Measurements from ENCODE around the gene COL13A1. TPM values are rescaled to one million over a fixed set of nuclear protein-coding genes. Genes with fewer than 3 reads are reported as not detected.

The COL13A1 gene
- total RNA-seq, 1 donor from 2014 or later, result 0.86 TPM

DNA sequence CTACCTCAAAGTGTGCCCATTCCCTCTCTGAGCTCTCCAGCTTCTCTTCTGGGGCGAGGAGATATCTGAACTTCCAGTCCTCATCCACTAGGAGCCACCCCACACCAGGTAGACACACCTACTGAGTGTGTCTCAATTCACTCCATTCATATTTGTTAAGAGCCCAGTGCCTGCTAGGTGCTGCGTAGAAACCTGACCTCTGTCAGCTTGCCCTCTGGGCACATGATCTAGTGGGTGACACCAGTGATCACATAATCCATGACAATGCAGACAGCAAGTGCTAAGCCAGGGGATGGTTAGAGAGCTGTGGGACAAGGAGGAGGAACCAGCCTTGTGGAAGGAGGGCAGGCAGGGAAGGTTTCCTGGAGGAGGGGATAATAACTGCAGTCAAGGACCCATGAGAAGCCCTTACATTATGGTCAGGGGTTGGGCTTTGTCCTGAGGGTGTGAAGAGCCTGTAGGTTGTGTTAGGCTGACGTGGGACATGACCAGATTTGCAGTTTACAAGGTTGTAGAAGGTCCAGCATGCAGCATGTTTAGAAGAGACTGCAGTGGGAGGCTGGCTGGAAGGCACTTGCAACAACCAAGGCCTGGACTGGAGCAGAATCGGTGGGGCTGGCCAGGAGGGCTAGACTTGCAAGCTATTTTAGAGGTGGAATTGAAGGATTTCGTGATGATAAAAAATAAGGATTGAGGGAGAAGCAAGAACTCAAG is 81.8 kb downstream of the COL13A1 start:
- Histone ChIP-seq H3K4me3 (ENCODE audit: insufficient read depth, low read depth, low read length) (no peak overlapping the region), H2AFZ (ENCODE audit: low read depth, low read length) (no peak overlapping the region), H3K4me1 (ENCODE audit: insufficient read depth, low read length) (peaks cover 4% of the 10 kb centered on the region), H4K20me1 (ENCODE audit: insufficient read depth, low read length) (no peaks in the 10 kb centered on the region), H3K79me2 (ENCODE audit: insufficient read depth, low read length) (no peaks in the 10 kb centered on the region), H3K9me3 (ENCODE audit: insufficient read depth, low read depth, low read length) (no peaks in the 10 kb centered on the region), H3K36me3 (ENCODE audit: insufficient read depth, low read length) (no peaks in the 10 kb centered on the region), H3K27me3 (ENCODE audit: insufficient read depth, low read length) (no peaks in the 10 kb centered on the region), H3K9ac (ENCODE audit: low read length) (no peak overlapping the region), H3K27ac (ENCODE audit: low read depth, low read length) (no peak overlapping the region), H3K4me2 (ENCODE audit: low read length) (no peak overlapping the region)
- Mint-ChIP-seq H3K36me3 (ENCODE audit: low read depth, unreplicated experiment) (peaks cover 4% of the 10 kb centered on the region), H3K4me3 (ENCODE audit: unreplicated experiment) (peak overlapping the region; percentile 62), H3K27ac (ENCODE audit: unreplicated experiment) (peak overlapping the region; percentile 50), H3K9me3 (ENCODE audit: unreplicated experiment) (no peaks in the 10 kb centered on the region), H3K4me1 (ENCODE audit: low read depth, unreplicated experiment) (no peaks in the 10 kb centered on the region), H3K27me3 (ENCODE audit: low read depth, unreplicated experiment) (peaks cover 70% of the 10 kb centered on the region)
- DNase-seq (ENCODE audit: low read depth) (no peak), FAIRE-seq (no peak)
- no peak for TF ChIP-seq EZH2 (IDR thresholded peaks at IDR 0.05; ENCODE audit: insufficient read depth, low read length)
- TF ChIP-seq, protein P1, sequence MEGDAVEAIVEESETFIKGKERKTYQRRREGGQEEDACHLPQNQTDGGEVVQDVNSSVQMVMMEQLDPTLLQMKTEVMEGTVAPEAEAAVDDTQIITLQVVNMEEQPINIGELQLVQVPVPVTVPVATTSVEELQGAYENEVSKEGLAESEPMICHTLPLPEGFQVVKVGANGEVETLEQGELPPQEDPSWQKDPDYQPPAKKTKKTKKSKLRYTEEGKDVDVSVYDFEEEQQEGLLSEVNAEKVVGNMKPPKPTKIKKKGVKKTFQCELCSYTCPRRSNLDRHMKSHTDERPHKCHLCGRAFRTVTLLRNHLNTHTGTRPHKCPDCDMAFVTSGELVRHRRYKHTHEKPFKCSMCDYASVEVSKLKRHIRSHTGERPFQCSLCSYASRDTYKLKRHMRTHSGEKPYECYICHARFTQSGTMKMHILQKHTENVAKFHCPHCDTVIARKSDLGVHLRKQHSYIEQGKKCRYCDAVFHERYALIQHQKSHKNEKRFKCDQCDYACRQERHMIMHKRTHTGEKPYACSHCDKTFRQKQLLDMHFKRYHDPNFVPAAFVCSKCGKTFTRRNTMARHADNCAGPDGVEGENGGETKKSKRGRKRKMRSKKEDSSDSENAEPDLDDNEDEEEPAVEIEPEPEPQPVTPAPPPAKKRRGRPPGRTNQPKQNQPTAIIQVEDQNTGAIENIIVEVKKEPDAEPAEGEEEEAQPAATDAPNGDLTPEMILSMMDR (IDR thresholded peaks at IDR 0.05; ENCODE audit: insufficient read depth, low read depth, low read length), result no peak

DNA sequence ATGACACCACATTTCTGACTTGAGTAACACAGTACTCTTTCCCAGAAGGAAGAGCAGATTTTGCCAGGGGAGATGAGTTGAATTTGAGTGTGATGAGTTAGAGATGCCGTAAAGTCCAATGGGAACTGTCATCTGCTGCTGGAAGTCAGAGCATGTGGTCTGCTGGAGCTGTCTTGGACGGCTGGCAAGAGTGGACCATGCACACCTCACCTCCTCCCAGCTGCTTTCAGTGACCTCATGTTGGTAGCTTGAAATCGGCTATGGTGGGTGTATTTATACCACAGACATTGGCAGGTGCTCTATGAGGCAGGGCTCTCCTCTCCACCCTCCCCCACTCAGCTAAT is 82.3 kb downstream of the COL13A1 start:
- Mint-ChIP-seq H3K36me3 (ENCODE audit: low read depth, unreplicated experiment) (peaks cover 4% of the 10 kb centered on the region), H3K4me3 (ENCODE audit: unreplicated experiment) (no peak overlapping the region), H3K27ac (ENCODE audit: unreplicated experiment) (no peak overlapping the region), H3K4me1 (ENCODE audit: low read depth, unreplicated experiment) (no peaks in the 10 kb centered on the region), H3K27me3 (ENCODE audit: low read depth, unreplicated experiment) (peaks cover 71% of the 10 kb centered on the region), H3K9me3 (ENCODE audit: unreplicated experiment) (no peaks in the 10 kb centered on the region)
- peaks cover 4% of the 10 kb centered on the region for H3K4me1 ChIP-seq (ENCODE audit: insufficient read depth, low read length)
- no peak overlapping the region for H3K27ac ChIP-seq (ENCODE audit: low read depth, low read length)
- TF ChIP-seq, protein P1 (IDR thresholded peaks at IDR 0.05; ENCODE audit: insufficient read depth, low read depth, low read length), result no peak
- no peak for TF ChIP-seq EZH2 (IDR thresholded peaks at IDR 0.05; ENCODE audit: insufficient read depth, low read length)
- H2AFZ ChIP-seq (ENCODE audit: low read depth, low read length), result no peak overlapping the region
- no peaks in the 10 kb centered on the region for H4K20me1 ChIP-seq (ENCODE audit: insufficient read depth, low read length)
- H3K36me3 ChIP-seq (ENCODE audit: insufficient read depth, low read length), result no peaks in the 10 kb centered on the region
- H3K9me3 ChIP-seq (ENCODE audit: insufficient read depth, low read depth, low read length), result no peaks in the 10 kb centered on the region
- DNase-seq (ENCODE audit: low read depth) (no peak), FAIRE-seq (no peak)
- no peak overlapping the region for H3K4me2 ChIP-seq (ENCODE audit: low read length)
- no peaks in the 10 kb centered on the region for H3K27me3 ChIP-seq (ENCODE audit: insufficient read depth, low read length)
- no peak overlapping the region for H3K9ac ChIP-seq (ENCODE audit: low read length)
- H3K79me2 ChIP-seq (ENCODE audit: insufficient read depth, low read length), result no peaks in the 10 kb centered on the region
- H3K4me3 ChIP-seq (ENCODE audit: insufficient read depth, low read depth, low read length), result no peak overlapping the region

DNA sequence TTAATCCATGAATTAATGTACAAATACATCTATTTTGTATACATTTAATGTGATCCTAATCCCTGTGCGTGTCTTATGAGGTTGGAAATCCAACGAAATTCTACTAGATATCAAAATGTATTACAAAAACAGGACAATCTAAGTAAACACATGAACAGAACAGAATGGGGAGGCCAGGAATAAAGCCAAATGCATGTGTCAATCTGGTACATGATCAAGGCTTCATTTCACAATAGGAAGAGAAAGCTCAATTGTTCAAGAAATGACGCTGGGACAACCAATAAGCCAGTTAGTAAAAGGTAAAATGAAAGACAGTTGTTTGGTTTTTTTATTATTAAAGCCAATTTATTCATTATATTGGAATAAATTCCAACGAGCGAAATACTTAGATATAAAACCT is 83.0 kb downstream of the COL13A1 start:
- Histone ChIP-seq H3K4me3 (ENCODE audit: insufficient read depth, low read depth, low read length) (no peak overlapping the region), H3K4me1 (ENCODE audit: insufficient read depth, low read length) (peaks cover 4% of the 10 kb centered on the region), H3K9me3 (ENCODE audit: insufficient read depth, low read depth, low read length) (no peaks in the 10 kb centered on the region), H3K27me3 (ENCODE audit: insufficient read depth, low read length) (no peaks in the 10 kb centered on the region), H3K9ac (ENCODE audit: low read length) (no peak overlapping the region), H4K20me1 (ENCODE audit: insufficient read depth, low read length) (no peaks in the 10 kb centered on the region), H3K4me2 (ENCODE audit: low read length) (no peak overlapping the region), H2AFZ (ENCODE audit: low read depth, low read length) (no peak overlapping the region), H3K27ac (ENCODE audit: low read depth, low read length) (no peak overlapping the region), H3K79me2 (ENCODE audit: insufficient read depth, low read length) (no peaks in the 10 kb centered on the region), H3K36me3 (ENCODE audit: insufficient read depth, low read length) (no peaks in the 10 kb centered on the region)
- no peaks in the 10 kb centered on the region for H3K9me3 Mint-ChIP-seq (ENCODE audit: unreplicated experiment)
- TF ChIP-seq, protein P1 (IDR thresholded peaks at IDR 0.05; ENCODE audit: insufficient read depth, low read depth, low read length), result no peak
- TF ChIP-seq EZH2 (IDR thresholded peaks at IDR 0.05; ENCODE audit: insufficient read depth, low read length), result no peak
- FAIRE-seq (no peak), DNase-seq (ENCODE audit: low read depth) (no peak)
- peaks cover 4% of the 10 kb centered on the region for H3K36me3 Mint-ChIP-seq (ENCODE audit: low read depth, unreplicated experiment)
- peaks cover 66% of the 10 kb centered on the region for H3K27me3 Mint-ChIP-seq (ENCODE audit: low read depth, unreplicated experiment)
- H3K4me1 Mint-ChIP-seq (ENCODE audit: low read depth, unreplicated experiment), result no peaks in the 10 kb centered on the region
- H3K4me3 Mint-ChIP-seq (ENCODE audit: unreplicated experiment), result no peak overlapping the region
- no peak overlapping the region for H3K27ac Mint-ChIP-seq (ENCODE audit: unreplicated experiment)

Measured in astrocyte (in vitro differentiated cells and primary cell).